GM23338 (cell line): ENCODE results near the gene OR14C36. TPM values are rescaled to one million over a fixed set of nuclear protein-coding genes. Genes with fewer than 3 reads are reported as not detected.

Experiments
- ATAC-seq: fragments of 200-7000 bp; cut with Tn5 transposase; 3 replicates; pipeline ENCODE4 v1.9.1; 2020
- DNase-seq: peaks from one replicate; pipeline ENCODE4 v3.0.0-alpha.2; 2015; ENCODE audit warnings: low spot score
- H2AFZ ChIP-seq: fragments of 200-600 bp; sonication (generic); 2 replicates; pipeline ENCODE4 v1.8.0; 2016; ENCODE audit warnings: antibody characterized with exemption, mild to moderate bottlenecking, moderate library complexity
- H3F3A ChIP-seq: fragments of 200-600 bp; sonication (generic); replicated peaks from 2 replicates; pipeline ENCODE4 v1.8.0; 2017; ENCODE audit warnings: antibody characterized with exemption, mixed run types, low read depth
- H3K27ac ChIP-seq: fragments of 200-600 bp; sonication (generic); 2 replicates; pipeline ENCODE4 v1.6.1; 2016; ENCODE audit warnings: low read depth
- H3K27me3 ChIP-seq: fragments of 200-600 bp; sonication (generic); 2 replicates; pipeline ENCODE4 v1.8.0; 2016; ENCODE audit warnings: mild to moderate bottlenecking, mixed run types, moderate library complexity; ENCODE audit not compliant: insufficient read depth
- H3K36me3 ChIP-seq: fragments of 200-600 bp; sonication (generic); 2 replicates; pipeline ENCODE4 v1.8.0; 2016; ENCODE audit warnings: mild to moderate bottlenecking; ENCODE audit not compliant: insufficient read depth
- H3K4me1 ChIP-seq: fragments of 200-600 bp; sonication (generic); 2 replicates; pipeline ENCODE4 v1.8.0; 2016; ENCODE audit warnings: mild to moderate bottlenecking, moderate library complexity; ENCODE audit not compliant: insufficient read depth
- H3K4me2 ChIP-seq: fragments of 200-600 bp; sonication (generic); 2 replicates; pipeline ENCODE4 v1.7.1; 2017; ENCODE audit warnings: mixed run types
- H3K4me3 ChIP-seq: fragments of 200-600 bp; sonication (generic); 2 replicates; pipeline ENCODE4 v1.6.1; 2016; ENCODE audit warnings: mixed run types
- H3K79me2 ChIP-seq: fragments of 200-600 bp; sonication (generic); replicated peaks from 2 replicates; pipeline ENCODE4 v1.8.0; 2017; ENCODE audit warnings: mild to moderate bottlenecking; ENCODE audit not compliant: insufficient read depth
- H3K9me2 ChIP-seq: fragments of 200-600 bp; sonication (generic); 2 replicates; pipeline ENCODE4 v1.8.0; 2017; ENCODE audit not compliant: insufficient read depth
- H4K20me1 ChIP-seq: fragments of 200-600 bp; sonication (generic); replicated peaks from 2 replicates; pipeline ENCODE4 v1.8.0; 2017; ENCODE audit warnings: mild to moderate bottlenecking; ENCODE audit not compliant: insufficient read depth
- H3K27ac Mint-ChIP-seq: 2 replicates; pipeline ENCODE4 v1.8.0; 2020; ENCODE audit warnings: inconsistent platforms, mild to moderate bottlenecking, moderate library complexity, mixed read lengths
- H3K27me3 Mint-ChIP-seq: 3 replicates; pipeline ENCODE4 v1.8.0; 2022; ENCODE audit warnings: low read depth, mild to moderate bottlenecking, moderate library complexity, mixed read lengths, inconsistent platforms; ENCODE audit not compliant: insufficient read depth, poor library complexity
- H3K36me3 Mint-ChIP-seq: 3 replicates; pipeline ENCODE4 v1.8.0; 2021; ENCODE audit warnings: low read depth, mild to moderate bottlenecking, inconsistent platforms, moderate library complexity, mixed read lengths
- H3K4me1 Mint-ChIP-seq: 3 replicates; pipeline ENCODE4 v1.8.0; 2020; ENCODE audit warnings: mild to moderate bottlenecking, inconsistent platforms, mixed read lengths
- H3K4me3 Mint-ChIP-seq: 3 replicates; pipeline ENCODE4 v1.8.0; 2021; ENCODE audit warnings: moderate library complexity, mild to moderate bottlenecking, inconsistent platforms, mixed read lengths
- H3K9me3 Mint-ChIP-seq: 3 replicates; pipeline ENCODE4 v1.8.0; 2020; ENCODE audit warnings: moderate library complexity, mild to moderate bottlenecking, inconsistent platforms, mixed read lengths
- CREB1 ChIP-seq: fragments of 250-450 bp; sonication (Bioruptor Pico); IDR thresholded peaks from 2 replicates; pipeline ENCODE4 v1.5.0; 2020; ENCODE audit warnings: low read depth, mild to moderate bottlenecking, moderate library complexity
- ETS1 ChIP-seq: IDR thresholded peaks from 2 replicates; pipeline ENCODE4 v1.6.1; 2016; ENCODE audit warnings: antibody characterized with exemption
- EZH2 ChIP-seq: fragments of 200-600 bp; sonication (generic); IDR thresholded peaks from one replicate; pipeline ENCODE4 v1.8.0; 2017; ENCODE audit warnings: antibody characterized with exemption, mild to moderate bottlenecking, low read depth; ENCODE audit not compliant: unreplicated experiment
- EZH2phosphoT487 ChIP-seq: fragments of 200-600 bp; sonication (generic); IDR thresholded peaks from one replicate; pipeline ENCODE4 v1.8.1; 2018; ENCODE audit warnings: antibody characterized with exemption; ENCODE audit not compliant: unreplicated experiment
- JUNB ChIP-seq: IDR thresholded peaks from one replicate; pipeline ENCODE4 v1.6.1; 2016; ENCODE audit warnings: antibody characterized with exemption; ENCODE audit not compliant: unreplicated experiment
- NANOG ChIP-seq: IDR thresholded peaks from 2 replicates; pipeline ENCODE4 v1.6.1; 2016; ENCODE audit warnings: antibody characterized with exemption, borderline replicate concordance
- POLR2AphosphoS5 ChIP-seq: IDR thresholded peaks from 2 replicates; pipeline ENCODE4 v1.6.1; 2016; ENCODE audit warnings: antibody characterized with exemption, low read depth
- REST ChIP-seq: IDR thresholded peaks from one replicate; pipeline ENCODE4 v1.6.1; 2018; ENCODE audit warnings: antibody characterized with exemption; ENCODE audit not compliant: unreplicated experiment
- STAT1 ChIP-seq: IDR thresholded peaks from one replicate; pipeline ENCODE4 v1.6.1; 2016; ENCODE audit warnings: antibody characterized with exemption; ENCODE audit not compliant: unreplicated experiment
- ZNF114 ChIP-seq: fragments of 250-450 bp; sonication (Bioruptor Pico); IDR thresholded peaks from 2 replicates; pipeline ENCODE4 v1.5.0; 2020; ENCODE audit warnings: mild to moderate bottlenecking, moderate library complexity
- ZNF331 ChIP-seq: fragments of 250-450 bp; sonication (Bioruptor Pico); IDR thresholded peaks from 2 replicates; pipeline ENCODE4 v1.5.0; 2020; ENCODE audit warnings: low read depth, mild to moderate bottlenecking, moderate library complexity
- ZNF462 ChIP-seq: fragments of 250-450 bp; sonication (Bioruptor Pico); IDR thresholded peaks from 2 replicates; pipeline ENCODE4 v1.5.0; 2020; ENCODE audit warnings: mild to moderate bottlenecking, moderate library complexity
- polyA plus RNA-seq: library from polyadenylated mRNA; unstranded; fragments of >200 nt; fragmentation: Nextera tagmentation; extraction: Ambion mirVana; gene quantifications from 2 replicates; pipeline ENCODE4 v1.2.1, GENCODE V29; 2016
- total RNA-seq: library from RNA; depleted of rRNA; stranded (reverse); fragments of >200 nt; shearing (Covaris generic); gene quantifications from 2 replicates; pipeline ENCODE4 v1.2.3, GENCODE V29; 2014
- TF ChIP-seq, protein P1 (sequence below), 2 experiments: fragments of 200-600 bp in 1 of 2; sonication (generic) in 1 of 2; conservative IDR thresholded peaks; 2 replicates each; pipeline versions ENCODE4 v1.5.1 to v1.6.1; 2016 to 2017; ENCODE audit warnings: antibody characterized with exemption in 2 of 2, low read depth in 2 of 2, mild to moderate bottlenecking in 2 of 2, moderate library complexity in 1 of 2

OR14C36 gene
- total and polyA plus RNA-seq, 2 experiments from 2014 or later = not detected

DNA sequence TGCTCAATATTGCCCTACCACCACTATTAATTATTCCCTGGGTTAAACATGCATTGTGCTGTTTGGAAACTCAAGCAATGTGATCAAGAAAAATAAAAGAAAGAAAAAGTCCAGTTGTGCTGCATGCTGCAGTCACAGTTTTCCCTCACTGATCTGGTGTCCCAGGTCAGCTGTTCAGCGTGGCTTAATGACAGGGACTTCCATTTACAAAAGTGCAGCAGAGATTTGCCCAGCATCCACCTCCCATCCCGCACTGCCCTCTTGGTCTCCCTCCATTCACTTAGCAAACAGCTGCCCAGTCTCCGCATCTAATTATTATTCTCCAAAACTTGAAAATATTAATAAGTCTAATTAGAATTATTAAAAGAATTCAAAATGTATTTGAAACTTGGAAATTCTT, 10.8 kb downstream of the OR14C36 start:
- H3K27ac Mint-ChIP-seq = no peak overlapping the region
- Histone ChIP-seq H3F3A (no peaks in the 10 kb centered on the region), H3K4me1 (no peaks in the 10 kb centered on the region), H2AFZ (no peak overlapping the region), H3K4me2 (no peak overlapping the region), H3K9me2 (no peaks in the 10 kb centered on the region), H3K79me2 (no peaks in the 10 kb centered on the region), H3K36me3 (no peaks in the 10 kb centered on the region), H3K4me3 (no peak overlapping the region), H4K20me1 (no peaks in the 10 kb centered on the region), H3K27ac (no peak overlapping the region), H3K27me3 (no peaks in the 10 kb centered on the region)
- no peak overlapping the region for H3K4me3 Mint-ChIP-seq
- TF ChIP-seq JUNB (no peak), ZNF114 (CRISPR knock-in tag) (no peak), REST (no peak), EZH2 (no peak), CREB1 (CRISPR knock-in tag) (no peak), POLR2AphosphoS5 (no peak), ZNF331 (CRISPR knock-in tag) (no peak), STAT1 (no peak), EZH2phosphoT487 (no peak), ETS1 (no peak), ZNF462 (CRISPR knock-in tag) (no peak), NANOG (no peak)
- TF ChIP-seq, protein P1, sequence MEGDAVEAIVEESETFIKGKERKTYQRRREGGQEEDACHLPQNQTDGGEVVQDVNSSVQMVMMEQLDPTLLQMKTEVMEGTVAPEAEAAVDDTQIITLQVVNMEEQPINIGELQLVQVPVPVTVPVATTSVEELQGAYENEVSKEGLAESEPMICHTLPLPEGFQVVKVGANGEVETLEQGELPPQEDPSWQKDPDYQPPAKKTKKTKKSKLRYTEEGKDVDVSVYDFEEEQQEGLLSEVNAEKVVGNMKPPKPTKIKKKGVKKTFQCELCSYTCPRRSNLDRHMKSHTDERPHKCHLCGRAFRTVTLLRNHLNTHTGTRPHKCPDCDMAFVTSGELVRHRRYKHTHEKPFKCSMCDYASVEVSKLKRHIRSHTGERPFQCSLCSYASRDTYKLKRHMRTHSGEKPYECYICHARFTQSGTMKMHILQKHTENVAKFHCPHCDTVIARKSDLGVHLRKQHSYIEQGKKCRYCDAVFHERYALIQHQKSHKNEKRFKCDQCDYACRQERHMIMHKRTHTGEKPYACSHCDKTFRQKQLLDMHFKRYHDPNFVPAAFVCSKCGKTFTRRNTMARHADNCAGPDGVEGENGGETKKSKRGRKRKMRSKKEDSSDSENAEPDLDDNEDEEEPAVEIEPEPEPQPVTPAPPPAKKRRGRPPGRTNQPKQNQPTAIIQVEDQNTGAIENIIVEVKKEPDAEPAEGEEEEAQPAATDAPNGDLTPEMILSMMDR (conservative IDR thresholded peaks at IDR 0.05; ENCODE audit: low read depth in 2 of 2) = no peak
- H3K9me3 Mint-ChIP-seq = peaks cover 85% of the 10 kb centered on the region
- H3K27me3 Mint-ChIP-seq = no peaks in the 10 kb centered on the region
- ATAC-seq (no peak), DNase-seq (no peak)
- H3K4me1 Mint-ChIP-seq = no peaks in the 10 kb centered on the region
- H3K36me3 Mint-ChIP-seq = peaks cover 20% of the 10 kb centered on the region
